NCI-H2081 (cell line): ENCODE measurements around the gene PARVB.

ENCODE experiments used
- DNase-seq, 2 experiments: peaks; one replicate each; lab custom pipeline; 2025; lab: John Stamatoyannopoulos, UW

PARVB gene

GRCh38 chr22:44028091-44028490 lies 4.0 kb downstream of the PARVB start:
- no peak for DNase-seq

- no peak for DNase-seq
Observed at GRCh38 chr22:44029069-44029468, 5.0 kb downstream of the PARVB start.

- DNase-seq: no peak
Observed at GRCh38 chr22:44030051-44030701, 6.1 kb downstream of the PARVB start.

GRCh38 chr22:44030702-44031082 lies 6.6 kb downstream of the PARVB start:
- no peak for DNase-seq

GRCh38 chr22:44031158-44031952 lies 7.3 kb downstream of the PARVB start:
- DNase-seq: no peak

GRCh38 chr22:44032126-44032730 lies 8.1 kb downstream of the PARVB start:
- no peak for DNase-seq

GRCh38 chr22:44033287-44033686 lies 9.2 kb downstream of the PARVB start:
- DNase-seq: no peak

- DNase-seq: no peak
Observed at GRCh38 chr22:44033694-44034093, 9.6 kb downstream of the PARVB start.

- no peak for DNase-seq
Observed at GRCh38 chr22:44037519-44038375, 13.6 kb downstream of the PARVB start.

- no peak for DNase-seq
Observed at GRCh38 chr22:44039566-44040171, 15.6 kb downstream of the PARVB start.

- DNase-seq: no peak
Observed at GRCh38 chr22:44042249-44043218, 18.4 kb downstream of the PARVB start.

- DNase-seq: no peak
Observed at GRCh38 chr22:44045145-44045544, 21.0 kb downstream of the PARVB start.

- DNase-seq: no peak
Observed at GRCh38 chr22:44046485-44047141, 22.5 kb downstream of the PARVB start.

- DNase-seq: no peak
Observed at GRCh38 chr22:44047891-44048301, 23.8 kb downstream of the PARVB start.

- DNase-seq: no peak
Observed at GRCh38 chr22:44049486-44050231, 25.6 kb downstream of the PARVB start.

GRCh38 chr22:44050766-44051355 lies 26.8 kb downstream of the PARVB start:
- DNase-seq: no peak

- no peak for DNase-seq
Observed at GRCh38 chr22:44051358-44051757, 27.3 kb downstream of the PARVB start.

- DNase-seq: no peak
Observed at GRCh38 chr22:44051961-44052360, 27.9 kb downstream of the PARVB start.

- no peak for DNase-seq
Observed at GRCh38 chr22:44055805-44056204, 31.7 kb downstream of the PARVB start.
